SW480 (cell line): ENCODE measurements around the gene CABLES1.
"Not testable (repeated sequence)": the region's sequence is repeated elsewhere in the genome, so short reads cannot be mapped to it uniquely, and the experiment has no call there.

Source experiments
- DNase-seq: peaks from one replicate; pipeline ENCODE4 v3.0.0-alpha.2; 2016; ENCODE audit warnings: low spot score

The CABLES1 gene

GRCh38 chr18:23241833-23242496 is 106.7 kb downstream of the CABLES1 start:
- not testable (repeated sequence) for DNase-seq

GRCh38 chr18:23243178-23243577 is 107.9 kb downstream of the CABLES1 start:
- DNase-seq: no peak

GRCh38 chr18:23243816-23244215 is 108.5 kb downstream of the CABLES1 start:
- DNase-seq: no peak

- no peak for DNase-seq
Measured at GRCh38 chr18:23244401-23244800, 109.1 kb downstream of the CABLES1 start.

GRCh38 chr18:23245461-23245860 is 110.2 kb downstream of the CABLES1 start:
- DNase-seq: no peak

GRCh38 chr18:23247331-23247730 is 112.0 kb downstream of the CABLES1 start:
- DNase-seq: no peak

- no peak for DNase-seq
Measured at GRCh38 chr18:23247896-23248295, 112.6 kb downstream of the CABLES1 start.

- no peak for DNase-seq
Measured at GRCh38 chr18:23248826-23249225, 113.5 kb downstream of the CABLES1 start.

- no peak for DNase-seq
Measured at GRCh38 chr18:23249348-23249747, 114.1 kb downstream of the CABLES1 start.

- peak; percentile 59 for DNase-seq
Measured at GRCh38 chr18:23250893-23251656, 115.8 kb downstream of the CABLES1 start.

GRCh38 chr18:23253630-23254029 is 118.3 kb downstream of the CABLES1 start:
- no peak for DNase-seq

GRCh38 chr18:23257137-23257536 is 121.9 kb downstream of the CABLES1 start:
- DNase-seq: no peak

- DNase-seq: no peak
Measured at GRCh38 chr18:23257686-23258565, 122.6 kb downstream of the CABLES1 start.

- DNase-seq: no peak
Measured at GRCh38 chr18:23258566-23259469, 123.5 kb downstream of the CABLES1 start.

GRCh38 chr18:23259701-23260681 is 124.7 kb downstream of the CABLES1 start:
- DNase-seq: no peak

GRCh38 chr18:23260926-23261590 is 125.8 kb downstream of the CABLES1 start:
- DNase-seq: no peak

GRCh38 chr18:23263551-23264235 is 128.4 kb downstream of the CABLES1 start:
- DNase-seq: no peak

- DNase-seq: no peak
Measured at GRCh38 chr18:23265682-23266399, 130.6 kb downstream of the CABLES1 start.
